HL-60 (cell line): ENCODE measurements around the gene MAPRE2.

Experiments
- TF ChIP-seq, protein P1 (sequence below): IDR thresholded peaks from 2 replicates; pipeline ENCODE4 v1.6.1; 2012; ENCODE audit warnings: low read depth; ENCODE audit not compliant: insufficient replicate concordance
- TF ChIP-seq, protein P2 (sequence below): IDR thresholded peaks from one replicate; pipeline ENCODE4 v1.5.1; 2011; ENCODE audit warnings: low read length, control low read depth, inconsistent platforms; ENCODE audit not compliant: insufficient read depth

DNA sequence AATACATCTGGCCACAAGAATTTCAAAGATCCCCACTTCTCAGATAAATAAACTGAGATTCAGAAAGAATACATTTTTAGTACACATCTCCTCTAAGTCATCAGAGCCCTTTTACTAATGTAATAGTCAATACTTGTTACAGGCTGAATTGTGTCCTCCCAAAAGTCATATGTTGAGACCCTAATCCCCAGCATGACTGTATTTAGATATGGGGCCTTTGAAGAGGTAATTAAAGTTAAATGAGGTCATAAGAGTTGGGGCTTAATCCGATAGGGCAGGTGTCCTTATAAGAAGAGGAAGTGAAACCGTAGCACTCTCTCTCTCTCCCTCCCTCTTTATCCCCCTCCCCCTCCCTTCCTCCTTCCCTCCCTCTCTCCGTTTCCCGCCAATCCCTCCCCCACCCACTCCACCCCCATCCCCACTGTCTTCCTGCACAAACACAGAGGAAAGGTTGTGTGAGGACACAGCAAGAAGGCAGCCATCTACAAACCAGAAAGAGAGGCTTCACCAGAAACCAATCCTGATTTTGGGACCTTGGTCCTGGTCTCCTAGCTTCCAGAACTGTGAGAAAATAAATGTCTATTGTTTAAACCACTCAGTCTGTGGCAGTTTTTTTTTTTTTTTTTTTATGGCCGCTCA is 133.0 kb downstream of the MAPRE2 start:
- TF ChIP-seq, protein P1, sequence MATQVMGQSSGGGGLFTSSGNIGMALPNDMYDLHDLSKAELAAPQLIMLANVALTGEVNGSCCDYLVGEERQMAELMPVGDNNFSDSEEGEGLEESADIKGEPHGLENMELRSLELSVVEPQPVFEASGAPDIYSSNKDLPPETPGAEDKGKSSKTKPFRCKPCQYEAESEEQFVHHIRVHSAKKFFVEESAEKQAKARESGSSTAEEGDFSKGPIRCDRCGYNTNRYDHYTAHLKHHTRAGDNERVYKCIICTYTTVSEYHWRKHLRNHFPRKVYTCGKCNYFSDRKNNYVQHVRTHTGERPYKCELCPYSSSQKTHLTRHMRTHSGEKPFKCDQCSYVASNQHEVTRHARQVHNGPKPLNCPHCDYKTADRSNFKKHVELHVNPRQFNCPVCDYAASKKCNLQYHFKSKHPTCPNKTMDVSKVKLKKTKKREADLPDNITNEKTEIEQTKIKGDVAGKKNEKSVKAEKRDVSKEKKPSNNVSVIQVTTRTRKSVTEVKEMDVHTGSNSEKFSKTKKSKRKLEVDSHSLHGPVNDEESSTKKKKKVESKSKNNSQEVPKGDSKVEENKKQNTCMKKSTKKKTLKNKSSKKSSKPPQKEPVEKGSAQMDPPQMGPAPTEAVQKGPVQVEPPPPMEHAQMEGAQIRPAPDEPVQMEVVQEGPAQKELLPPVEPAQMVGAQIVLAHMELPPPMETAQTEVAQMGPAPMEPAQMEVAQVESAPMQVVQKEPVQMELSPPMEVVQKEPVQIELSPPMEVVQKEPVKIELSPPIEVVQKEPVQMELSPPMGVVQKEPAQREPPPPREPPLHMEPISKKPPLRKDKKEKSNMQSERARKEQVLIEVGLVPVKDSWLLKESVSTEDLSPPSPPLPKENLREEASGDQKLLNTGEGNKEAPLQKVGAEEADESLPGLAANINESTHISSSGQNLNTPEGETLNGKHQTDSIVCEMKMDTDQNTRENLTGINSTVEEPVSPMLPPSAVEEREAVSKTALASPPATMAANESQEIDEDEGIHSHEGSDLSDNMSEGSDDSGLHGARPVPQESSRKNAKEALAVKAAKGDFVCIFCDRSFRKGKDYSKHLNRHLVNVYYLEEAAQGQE, result no peak
- TF ChIP-seq, protein P2, sequence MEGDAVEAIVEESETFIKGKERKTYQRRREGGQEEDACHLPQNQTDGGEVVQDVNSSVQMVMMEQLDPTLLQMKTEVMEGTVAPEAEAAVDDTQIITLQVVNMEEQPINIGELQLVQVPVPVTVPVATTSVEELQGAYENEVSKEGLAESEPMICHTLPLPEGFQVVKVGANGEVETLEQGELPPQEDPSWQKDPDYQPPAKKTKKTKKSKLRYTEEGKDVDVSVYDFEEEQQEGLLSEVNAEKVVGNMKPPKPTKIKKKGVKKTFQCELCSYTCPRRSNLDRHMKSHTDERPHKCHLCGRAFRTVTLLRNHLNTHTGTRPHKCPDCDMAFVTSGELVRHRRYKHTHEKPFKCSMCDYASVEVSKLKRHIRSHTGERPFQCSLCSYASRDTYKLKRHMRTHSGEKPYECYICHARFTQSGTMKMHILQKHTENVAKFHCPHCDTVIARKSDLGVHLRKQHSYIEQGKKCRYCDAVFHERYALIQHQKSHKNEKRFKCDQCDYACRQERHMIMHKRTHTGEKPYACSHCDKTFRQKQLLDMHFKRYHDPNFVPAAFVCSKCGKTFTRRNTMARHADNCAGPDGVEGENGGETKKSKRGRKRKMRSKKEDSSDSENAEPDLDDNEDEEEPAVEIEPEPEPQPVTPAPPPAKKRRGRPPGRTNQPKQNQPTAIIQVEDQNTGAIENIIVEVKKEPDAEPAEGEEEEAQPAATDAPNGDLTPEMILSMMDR, result no peak
